Breast epithelium (tissue), 4 donors: ENCODE measurements around the gene GRM1. TPM values are rescaled to one million over a fixed set of nuclear protein-coding genes. Genes with fewer than 3 reads are reported as not detected.

ENCODE experiments used
- DNase-seq, 2 donors: peaks; one replicate each; pipeline ENCODE4 v3.0.0-alpha.2; 2019; ENCODE audit warnings: low spot score in 2 of 2
- H3K27ac ChIP-seq, 2 donors: fragments of 200-600 bp; sonication (generic) in 1 of 2; one replicate each; pipeline ENCODE4 v1.5.1; 2016 to 2019; ENCODE audit warnings: mild to moderate bottlenecking in 1 of 2
- H3K27me3 ChIP-seq, 2 donors: fragments of 200-600 bp; sonication (generic) in 1 of 2; one replicate each; pipeline versions ENCODE4 v1.5.1 to v1.6.0; 2017 to 2019; ENCODE audit warnings: control low read depth in 1 of 2, mild to moderate bottlenecking in 1 of 2
- H3K36me3 ChIP-seq: fragments of 200-600 bp; one replicate; pipeline ENCODE4 v1.5.1; 2019
- H3K4me1 ChIP-seq, 2 donors: fragments of 200-600 bp; sonication (generic); one replicate each; pipeline ENCODE4 v1.5.1; 2016 to 2019; ENCODE audit warnings: control low read depth in 1 of 2
- H3K4me3 ChIP-seq, 3 donors: fragments of 200-600 bp; sonication (generic); 1 replicate in 2 of 3; 2 replicates in 1 of 3; pipeline ENCODE4 v1.5.1; 2016 to 2019; ENCODE audit warnings: mild to moderate bottlenecking in 3 of 3, moderate library complexity in 2 of 3
- H3K9me3 ChIP-seq, 2 donors: fragments of 200-600 bp; sonication (generic) in 1 of 2; one replicate each; pipeline ENCODE4 v1.5.1; 2016 to 2019; ENCODE audit warnings: control low read depth in 1 of 2
- POLR2A ChIP-seq: fragments of 450-650 bp; IDR thresholded peaks from one replicate; pipeline ENCODE4 v1.6.1; 2016; ENCODE audit warnings: antibody characterized with exemption, mild to moderate bottlenecking, moderate library complexity
- POLR2AphosphoS5 ChIP-seq, 3 donors: sonication (generic); formaldehyde crosslinking; IDR thresholded peaks; one replicate each; pipeline ENCODE4 v1.6.1; 2017; ENCODE audit warnings: antibody characterized with exemption in 3 of 3
- intact Hi-C: fragments of 100-400 bp; cut with DNase I; formaldehyde crosslinking; loops from one replicate; pipeline ENCODE4 v1.15.1; 2023; ENCODE audit warnings: low total_unique reads
- total RNA-seq, 3 donors: library from RNA; depleted of rRNA; stranded (reverse); fragments of >200 nt; gene quantifications; one replicate each; pipeline ENCODE4 v1.1.0, GENCODE V29; 2016
- TF ChIP-seq, protein P1 (sequence below), 3 donors: fragments of 450-650 bp; IDR thresholded peaks; one replicate each; pipeline ENCODE4 v1.5.1; 2016 to 2017; ENCODE audit warnings: antibody characterized with exemption in 3 of 3, mild to moderate bottlenecking in 3 of 3, moderate library complexity in 3 of 3

The GRM1 gene
- total RNA-seq, 3 donors from 2014 or later, result 0.15 to 0.16 TPM; not detected in 1

DNA sequence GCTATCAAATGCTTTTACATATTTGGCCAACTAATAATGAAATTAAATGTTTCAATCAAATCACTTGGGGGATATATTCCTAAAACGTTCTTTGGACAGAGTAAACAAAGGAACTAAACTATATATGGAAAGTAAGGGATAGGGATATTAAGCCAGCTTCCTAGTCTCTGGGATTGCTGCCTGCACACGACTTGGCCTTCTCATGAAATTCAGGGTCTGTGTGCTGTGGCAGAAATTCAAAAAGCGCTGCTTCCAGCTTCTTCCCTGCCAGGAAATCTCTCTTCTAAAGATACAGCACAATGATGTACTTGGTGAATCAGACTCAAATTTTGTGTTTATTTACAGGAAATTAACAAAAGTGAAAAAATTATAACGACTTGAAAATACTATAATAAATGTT lies 308.5 kb downstream of the GRM1 start:
- intact Hi-C loops, result no loop called here
- TF ChIP-seq POLR2A (no peak), POLR2AphosphoS5 (IDR thresholded peaks at IDR 0.05) (no peak)
- TF ChIP-seq, protein P1, sequence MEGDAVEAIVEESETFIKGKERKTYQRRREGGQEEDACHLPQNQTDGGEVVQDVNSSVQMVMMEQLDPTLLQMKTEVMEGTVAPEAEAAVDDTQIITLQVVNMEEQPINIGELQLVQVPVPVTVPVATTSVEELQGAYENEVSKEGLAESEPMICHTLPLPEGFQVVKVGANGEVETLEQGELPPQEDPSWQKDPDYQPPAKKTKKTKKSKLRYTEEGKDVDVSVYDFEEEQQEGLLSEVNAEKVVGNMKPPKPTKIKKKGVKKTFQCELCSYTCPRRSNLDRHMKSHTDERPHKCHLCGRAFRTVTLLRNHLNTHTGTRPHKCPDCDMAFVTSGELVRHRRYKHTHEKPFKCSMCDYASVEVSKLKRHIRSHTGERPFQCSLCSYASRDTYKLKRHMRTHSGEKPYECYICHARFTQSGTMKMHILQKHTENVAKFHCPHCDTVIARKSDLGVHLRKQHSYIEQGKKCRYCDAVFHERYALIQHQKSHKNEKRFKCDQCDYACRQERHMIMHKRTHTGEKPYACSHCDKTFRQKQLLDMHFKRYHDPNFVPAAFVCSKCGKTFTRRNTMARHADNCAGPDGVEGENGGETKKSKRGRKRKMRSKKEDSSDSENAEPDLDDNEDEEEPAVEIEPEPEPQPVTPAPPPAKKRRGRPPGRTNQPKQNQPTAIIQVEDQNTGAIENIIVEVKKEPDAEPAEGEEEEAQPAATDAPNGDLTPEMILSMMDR (IDR thresholded peaks at IDR 0.05), result no peak
- H3K9me3 ChIP-seq, result no peaks in the 10 kb centered on the region
- no peaks in the 10 kb centered on the region for H3K36me3 ChIP-seq
- no peak overlapping the region for H3K4me3 ChIP-seq
- H3K27me3 ChIP-seq, result no peaks in the 10 kb centered on the region
- no peak for DNase-seq
- no peaks in the 10 kb centered on the region for H3K4me1 ChIP-seq
- H3K27ac ChIP-seq, result no peak overlapping the region

DNA sequence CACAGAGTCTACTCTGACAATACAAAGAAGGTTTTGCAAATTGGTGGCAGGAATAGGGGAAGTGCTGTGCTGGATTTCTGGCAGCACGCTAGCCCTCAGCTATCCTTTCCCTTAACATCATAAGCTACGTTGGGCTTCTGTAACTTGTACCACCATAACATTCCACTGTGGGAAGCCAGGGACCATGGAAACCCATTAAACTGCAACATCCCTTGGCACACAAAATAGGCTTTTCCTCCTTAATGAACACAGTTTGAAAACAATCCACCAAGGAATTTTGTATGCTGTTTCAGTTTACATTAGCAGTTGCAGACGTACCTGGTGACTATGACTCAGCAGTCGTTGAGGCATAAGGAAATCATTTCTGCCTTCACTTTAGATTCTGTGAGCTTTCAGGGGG lies 310.9 kb downstream of the GRM1 start:
- Histone ChIP-seq H3K4me3 (no peak overlapping the region), H3K36me3 (no peaks in the 10 kb centered on the region), H3K9me3 (no peaks in the 10 kb centered on the region), H3K27ac (no peak overlapping the region), H3K4me1 (no peaks in the 10 kb centered on the region), H3K27me3 (no peaks in the 10 kb centered on the region)
- intact Hi-C loops, result no loop called here
- no peak for TF ChIP-seq POLR2AphosphoS5 (IDR thresholded peaks at IDR 0.05)
- TF ChIP-seq, protein P1 (IDR thresholded peaks at IDR 0.05), result no peak
- TF ChIP-seq POLR2A, result no peak
- DNase-seq, result no peak

DNA sequence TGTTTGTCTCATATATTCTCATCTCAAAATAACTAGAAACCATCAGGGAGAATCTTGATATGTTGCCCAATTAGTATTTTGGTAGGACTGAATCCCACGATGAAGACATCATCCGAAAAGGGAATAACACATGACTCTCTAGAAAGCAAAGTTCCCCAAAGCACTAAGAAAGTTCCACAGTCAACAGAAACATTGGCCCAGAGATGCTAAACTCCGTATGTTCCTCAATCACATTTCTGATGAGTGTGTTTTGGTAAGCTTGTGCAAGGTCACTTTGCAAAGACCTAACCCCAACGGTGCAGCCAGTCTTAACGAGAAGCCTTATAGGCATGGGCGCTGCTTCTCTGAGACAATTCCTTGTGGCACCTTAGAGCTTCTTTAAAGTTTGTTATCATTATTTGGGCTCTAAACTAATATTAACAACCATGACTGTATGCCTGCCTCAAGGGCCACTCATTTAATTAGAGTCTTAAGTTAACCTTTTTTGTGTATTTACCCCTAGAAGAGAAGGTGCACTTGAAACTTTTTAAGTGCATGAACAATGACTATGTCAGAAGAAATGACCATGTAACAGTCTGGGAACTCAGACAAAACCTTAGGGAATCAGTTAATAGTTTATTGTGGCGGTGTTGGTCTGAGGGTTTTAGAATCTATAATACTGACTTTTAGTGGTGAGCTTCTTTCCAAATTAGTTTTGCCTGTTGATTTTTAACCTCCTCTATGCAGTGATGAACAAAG lies 312.8 kb downstream of the GRM1 start:
- no peaks in the 10 kb centered on the region for H3K4me1 ChIP-seq
- H3K27ac ChIP-seq, result no peak overlapping the region
- H3K4me3 ChIP-seq, result no peak overlapping the region
- TF ChIP-seq, protein P1 (IDR thresholded peaks at IDR 0.05), result no peak
- no peak for TF ChIP-seq POLR2A
- TF ChIP-seq POLR2AphosphoS5 (IDR thresholded peaks at IDR 0.05), result no peak
- H3K27me3 ChIP-seq, result no peaks in the 10 kb centered on the region
- intact Hi-C loops, result no loop called here
- no peaks in the 10 kb centered on the region for H3K9me3 ChIP-seq
- DNase-seq, result no peak
- no peaks in the 10 kb centered on the region for H3K36me3 ChIP-seq

DNA sequence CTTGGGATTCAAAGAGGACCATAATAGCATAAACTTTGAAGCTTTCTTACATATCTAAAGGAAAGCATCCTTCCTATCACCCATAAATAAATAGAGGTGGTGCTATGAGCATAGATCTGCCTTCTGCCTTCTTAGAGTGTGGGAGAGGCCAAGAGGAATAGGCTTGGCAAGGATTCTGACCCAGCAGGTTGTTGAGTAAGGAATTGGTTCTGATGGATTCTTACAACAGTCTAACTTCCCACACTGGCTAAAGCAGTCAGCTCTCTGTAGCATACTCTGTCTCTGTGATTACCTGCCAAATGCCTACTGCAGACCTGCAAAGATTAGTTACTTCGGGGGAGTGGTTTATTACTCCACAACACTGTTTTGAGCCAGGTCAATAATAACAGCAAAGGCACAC lies 316.7 kb downstream of the GRM1 start:
- TF ChIP-seq, protein P1 (IDR thresholded peaks at IDR 0.05), result no peak
- TF ChIP-seq POLR2AphosphoS5 (IDR thresholded peaks at IDR 0.05), result no peak
- no peak for TF ChIP-seq POLR2A
- Histone ChIP-seq H3K27ac (no peak overlapping the region), H3K4me1 (no peaks in the 10 kb centered on the region), H3K36me3 (no peaks in the 10 kb centered on the region), H3K4me3 (no peak overlapping the region), H3K9me3 (no peaks in the 10 kb centered on the region), H3K27me3 (no peaks in the 10 kb centered on the region)
- intact Hi-C loops, result no loop called here
- DNase-seq, result no peak

DNA sequence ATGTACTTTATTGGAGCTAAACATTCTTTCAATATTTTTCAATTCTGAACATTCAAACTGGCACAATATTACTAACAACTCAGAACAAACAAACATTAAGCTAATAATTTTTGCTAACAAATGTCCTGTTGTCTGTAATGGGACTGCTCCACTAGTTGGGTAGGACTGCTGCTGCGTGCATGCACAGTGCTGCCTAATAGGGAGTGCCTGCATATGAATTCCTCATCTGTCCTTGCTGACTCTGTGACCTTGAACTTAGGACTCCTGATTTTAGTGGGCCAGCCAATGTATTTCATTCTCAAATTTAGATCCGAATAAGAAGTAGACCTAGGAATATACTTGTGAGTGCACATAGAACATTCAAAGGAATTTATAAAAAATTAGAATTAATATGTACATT lies 318.2 kb downstream of the GRM1 start:
- intact Hi-C loops, result no loop called here
- Histone ChIP-seq H3K27me3 (no peaks in the 10 kb centered on the region), H3K9me3 (no peaks in the 10 kb centered on the region), H3K27ac (no peak overlapping the region), H3K4me1 (no peaks in the 10 kb centered on the region), H3K36me3 (no peaks in the 10 kb centered on the region), H3K4me3 (no peak overlapping the region)
- TF ChIP-seq POLR2AphosphoS5 (IDR thresholded peaks at IDR 0.05) (no peak), POLR2A (no peak)
- TF ChIP-seq, protein P1 (IDR thresholded peaks at IDR 0.05), result no peak
- DNase-seq, result no peak
